ENCODE results near the gene SWT1. TPM values are rescaled to one million over a fixed set of nuclear protein-coding genes. Genes with fewer than 3 reads are reported as not detected.

The SWT1 gene
- total and polyA plus RNA-seq, 2 of the 13 experiments (the other 11 are each of a cell fraction or from before 2014, with no cell fraction given): 1.7 to 2.5 TPM

DNA sequence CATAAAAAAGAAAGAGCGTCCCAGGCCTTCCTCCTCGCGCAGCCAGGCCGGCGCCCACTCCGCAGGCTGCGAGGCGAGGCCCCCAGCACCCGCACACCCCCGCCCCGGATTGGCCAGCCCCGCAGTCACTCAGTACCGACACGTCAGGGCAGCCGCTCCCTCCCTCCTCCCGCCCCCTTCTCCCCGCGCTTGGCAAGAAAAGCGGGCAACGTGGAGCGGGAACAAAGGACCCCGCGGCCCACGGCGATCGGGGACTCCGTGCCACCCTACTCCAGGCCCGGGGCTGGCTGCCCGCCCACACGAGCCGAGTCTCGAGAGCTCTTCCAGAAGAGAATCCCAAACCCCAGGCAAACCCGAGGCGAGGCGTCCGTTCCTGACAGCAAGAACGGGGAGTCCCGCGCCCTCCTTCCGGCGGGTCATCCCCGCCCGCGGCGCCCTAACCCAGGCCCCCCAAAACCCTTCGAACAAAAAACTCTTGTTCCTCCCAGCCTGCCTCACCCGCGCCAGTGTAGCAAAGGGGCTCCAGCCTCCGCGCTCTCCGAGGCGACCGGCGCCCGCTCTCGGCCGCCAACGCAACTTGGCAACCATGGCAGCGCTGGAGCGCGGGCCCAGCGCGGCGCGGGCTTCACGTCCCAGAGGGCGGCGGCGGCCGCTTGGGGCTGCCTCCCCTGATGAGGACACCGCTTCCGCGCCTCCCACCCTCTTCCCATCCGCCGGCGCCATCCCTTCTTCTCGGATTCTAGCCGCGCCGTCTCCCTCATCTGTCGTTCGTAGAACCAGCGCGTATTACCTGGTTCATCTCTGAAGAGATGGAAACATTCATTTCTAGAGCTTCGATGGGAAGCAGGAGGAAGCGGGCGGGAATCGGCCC lies 159.4 kb downstream of the SWT1 start (continued):
- TF ChIP-seq XBP1 (CRISPR knock-in tag; IDR thresholded peaks at IDR 0.05) (no peak), ZNF230 (CRISPR knock-in tag; IDR thresholded peaks at IDR 0.05) (0 out of 2 replicates have a peak, but pooled peaks have one; percentile 31), SOX13 (IDR thresholded peaks at IDR 0.05) (no peak), SOX13 (CRISPR knock-in tag; conservative IDR thresholded peaks at IDR 0.05 in 1 of 2, IDR thresholded peaks at IDR 0.05 in 1 of 2) (0 out of 4 replicates have a peak, but pooled peaks of 1 of the 2 experiments have one; percentile 7), RBM39 (IDR thresholded peaks at IDR 0.05; ENCODE audit: low read depth, low read length, poor library complexity, severe bottlenecking) (peak; percentile 17), AKAP8 (CRISPR knock-in tag; IDR thresholded peaks at IDR 0.05) (peak; percentile 64; the same call in 1 of the 2 replicates), ZBTB7A (CRISPR knock-in tag; IDR thresholded peaks at IDR 0.05) (no peak), ATRX (CRISPR knock-in tag; IDR thresholded peaks at IDR 0.05; ENCODE audit: borderline replicate concordance) (no peak), MXI1 (IDR thresholded peaks at IDR 0.05; ENCODE audit: borderline replicate concordance, low read depth, low read length) (peak; percentile 64; the same call in 1 of the 3 replicates), RBAK (CRISPR knock-in tag; IDR thresholded peaks at IDR 0.05) (no peak), ZNF546 (CRISPR knock-in tag; conservative IDR thresholded peaks at IDR 0.05) (0 out of 2 replicates have a peak, but pooled peaks have one; percentile 36), ZIK1 (CRISPR knock-in tag; IDR thresholded peaks at IDR 0.05; ENCODE audit: borderline replicate concordance, low read depth) (no peak), CSRNP1 (CRISPR knock-in tag; IDR thresholded peaks at IDR 0.05) (no peak), REST (IDR thresholded peaks at IDR 0.05; ENCODE audit: borderline replicate concordance in 1 of 2, low read depth in 1 of 2, low read length in 2 of 2) (0 out of 4 replicates have a peak, but pooled peaks of 1 of the 2 experiments have one; percentile 10), ZSCAN9 (CRISPR knock-in tag; IDR thresholded peaks at IDR 0.05; ENCODE audit: borderline replicate concordance) (no peak)
- TF ChIP-seq, protein P1, sequence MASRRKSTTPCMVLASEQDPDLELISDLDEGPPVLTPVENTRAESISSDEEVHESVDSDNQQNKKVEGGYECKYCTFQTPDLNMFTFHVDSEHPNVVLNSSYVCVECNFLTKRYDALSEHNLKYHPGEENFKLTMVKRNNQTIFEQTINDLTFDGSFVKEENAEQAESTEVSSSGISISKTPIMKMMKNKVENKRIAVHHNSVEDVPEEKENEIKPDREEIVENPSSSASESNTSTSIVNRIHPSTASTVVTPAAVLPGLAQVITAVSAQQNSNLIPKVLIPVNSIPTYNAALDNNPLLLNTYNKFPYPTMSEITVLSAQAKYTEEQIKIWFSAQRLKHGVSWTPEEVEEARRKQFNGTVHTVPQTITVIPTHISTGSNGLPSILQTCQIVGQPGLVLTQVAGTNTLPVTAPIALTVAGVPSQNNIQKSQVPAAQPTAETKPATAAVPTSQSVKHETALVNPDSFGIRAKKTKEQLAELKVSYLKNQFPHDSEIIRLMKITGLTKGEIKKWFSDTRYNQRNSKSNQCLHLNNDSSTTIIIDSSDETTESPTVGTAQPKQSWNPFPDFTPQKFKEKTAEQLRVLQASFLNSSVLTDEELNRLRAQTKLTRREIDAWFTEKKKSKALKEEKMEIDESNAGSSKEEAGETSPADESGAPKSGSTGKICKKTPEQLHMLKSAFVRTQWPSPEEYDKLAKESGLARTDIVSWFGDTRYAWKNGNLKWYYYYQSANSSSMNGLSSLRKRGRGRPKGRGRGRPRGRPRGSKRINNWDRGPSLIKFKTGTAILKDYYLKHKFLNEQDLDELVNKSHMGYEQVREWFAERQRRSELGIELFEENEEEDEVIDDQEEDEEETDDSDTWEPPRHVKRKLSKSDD (CRISPR knock-in tag; IDR thresholded peaks at IDR 0.05; ENCODE audit: low read depth): no peak
- TF ChIP-seq, protein P2, sequence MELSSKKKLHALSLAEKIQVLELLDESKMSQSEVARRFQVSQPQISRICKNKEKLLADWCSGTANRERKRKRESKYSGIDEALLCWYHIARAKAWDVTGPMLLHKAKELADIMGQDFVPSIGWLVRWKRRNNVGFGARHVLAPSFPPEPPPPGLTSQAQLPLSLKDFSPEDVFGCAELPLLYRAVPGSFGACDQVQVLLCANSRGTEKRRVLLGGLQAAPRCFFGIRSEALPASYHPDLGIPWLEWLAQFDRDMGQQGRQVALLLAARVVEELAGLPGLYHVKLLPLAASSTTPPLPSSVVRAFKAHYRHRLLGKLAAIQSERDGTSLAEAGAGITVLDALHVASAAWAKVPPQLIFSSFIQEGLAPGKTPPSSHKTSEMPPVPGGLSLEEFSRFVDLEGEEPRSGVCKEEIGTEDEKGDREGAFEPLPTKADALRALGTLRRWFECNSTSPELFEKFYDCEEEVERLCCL (CRISPR knock-in tag; IDR thresholded peaks at IDR 0.05; ENCODE audit: borderline replicate concordance): no peak

Measured in HepG2 (cell line).